Suprapubic skin (tissue), 4 donors: ENCODE results near the gene PRR33.

ENCODE experiments used
- POLR2A ChIP-seq, 2 donors: fragments of 450-650 bp; IDR thresholded peaks; one replicate each; pipeline ENCODE4 v1.6.1; 2017; ENCODE audit warnings: antibody characterized with exemption in 2 of 2, mild to moderate bottlenecking in 2 of 2, moderate library complexity in 2 of 2
- POLR2AphosphoS5 ChIP-seq, 3 donors: sonication (generic); formaldehyde crosslinking; IDR thresholded peaks; one replicate each; pipeline ENCODE4 v1.6.1; 2017; ENCODE audit warnings: antibody characterized with exemption in 3 of 3
- TF ChIP-seq, protein P1 (sequence below), 2 donors: fragments of 200-600 bp in 1 of 2; fragments of 450-650 bp in 1 of 2; sonication (generic) in 1 of 2; IDR thresholded peaks; one replicate each; pipeline ENCODE4 v1.5.1; 2016 to 2019; ENCODE audit warnings: antibody characterized with exemption in 2 of 2, mild to moderate bottlenecking in 1 of 2, moderate library complexity in 1 of 2

DNA sequence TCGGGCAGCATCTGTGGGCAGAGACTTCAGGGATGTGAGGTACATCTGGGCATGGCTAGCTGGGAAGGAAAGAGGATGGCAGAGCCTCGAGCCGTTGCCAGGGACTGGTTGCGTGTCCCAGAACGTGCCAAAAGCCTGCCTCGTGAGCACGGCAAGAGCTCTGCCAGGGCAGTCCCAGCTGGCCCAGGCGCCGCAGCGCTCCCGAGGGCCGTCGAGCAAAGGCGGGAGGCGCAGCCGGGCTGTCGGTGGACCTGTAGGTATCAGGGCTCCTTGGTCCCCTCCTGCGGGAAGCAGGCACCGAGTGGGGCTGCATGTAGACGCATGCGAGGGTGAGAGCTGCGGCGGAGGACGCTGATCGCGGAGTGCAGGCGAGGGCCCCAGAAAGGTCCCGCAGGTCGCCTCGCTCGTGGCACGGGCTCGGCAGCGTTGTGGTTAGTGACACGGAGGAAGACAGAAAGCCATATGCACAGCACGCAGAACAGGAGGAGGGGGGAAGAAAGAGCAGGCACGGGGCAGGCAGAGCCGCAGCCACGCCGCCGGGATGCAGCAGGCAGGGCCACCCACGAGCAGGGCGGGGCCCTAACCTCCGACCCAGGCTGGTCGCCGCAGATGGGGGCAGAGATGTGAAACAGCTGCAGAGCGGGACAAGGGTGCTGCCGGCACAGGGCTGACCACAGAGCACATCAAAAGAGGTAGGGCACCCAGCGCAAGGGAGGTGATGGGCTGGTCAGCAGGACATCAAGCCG, 20.8 kb downstream of the PRR33 start:
- TF ChIP-seq, protein P1, sequence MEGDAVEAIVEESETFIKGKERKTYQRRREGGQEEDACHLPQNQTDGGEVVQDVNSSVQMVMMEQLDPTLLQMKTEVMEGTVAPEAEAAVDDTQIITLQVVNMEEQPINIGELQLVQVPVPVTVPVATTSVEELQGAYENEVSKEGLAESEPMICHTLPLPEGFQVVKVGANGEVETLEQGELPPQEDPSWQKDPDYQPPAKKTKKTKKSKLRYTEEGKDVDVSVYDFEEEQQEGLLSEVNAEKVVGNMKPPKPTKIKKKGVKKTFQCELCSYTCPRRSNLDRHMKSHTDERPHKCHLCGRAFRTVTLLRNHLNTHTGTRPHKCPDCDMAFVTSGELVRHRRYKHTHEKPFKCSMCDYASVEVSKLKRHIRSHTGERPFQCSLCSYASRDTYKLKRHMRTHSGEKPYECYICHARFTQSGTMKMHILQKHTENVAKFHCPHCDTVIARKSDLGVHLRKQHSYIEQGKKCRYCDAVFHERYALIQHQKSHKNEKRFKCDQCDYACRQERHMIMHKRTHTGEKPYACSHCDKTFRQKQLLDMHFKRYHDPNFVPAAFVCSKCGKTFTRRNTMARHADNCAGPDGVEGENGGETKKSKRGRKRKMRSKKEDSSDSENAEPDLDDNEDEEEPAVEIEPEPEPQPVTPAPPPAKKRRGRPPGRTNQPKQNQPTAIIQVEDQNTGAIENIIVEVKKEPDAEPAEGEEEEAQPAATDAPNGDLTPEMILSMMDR (IDR thresholded peaks at IDR 0.05), result no peak
- no peak for TF ChIP-seq POLR2A (IDR thresholded peaks at IDR 0.05)
- peak in 1 of 3 donors; percentile 3 for TF ChIP-seq POLR2AphosphoS5 (IDR thresholded peaks at IDR 0.05)
